ENCODE results near the gene C17orf100.
"Not testable (repeated sequence)": the region's sequence is repeated elsewhere in the genome, so short reads cannot be mapped to it uniquely, and the experiment has no call there.

C17orf100 gene

DNA sequence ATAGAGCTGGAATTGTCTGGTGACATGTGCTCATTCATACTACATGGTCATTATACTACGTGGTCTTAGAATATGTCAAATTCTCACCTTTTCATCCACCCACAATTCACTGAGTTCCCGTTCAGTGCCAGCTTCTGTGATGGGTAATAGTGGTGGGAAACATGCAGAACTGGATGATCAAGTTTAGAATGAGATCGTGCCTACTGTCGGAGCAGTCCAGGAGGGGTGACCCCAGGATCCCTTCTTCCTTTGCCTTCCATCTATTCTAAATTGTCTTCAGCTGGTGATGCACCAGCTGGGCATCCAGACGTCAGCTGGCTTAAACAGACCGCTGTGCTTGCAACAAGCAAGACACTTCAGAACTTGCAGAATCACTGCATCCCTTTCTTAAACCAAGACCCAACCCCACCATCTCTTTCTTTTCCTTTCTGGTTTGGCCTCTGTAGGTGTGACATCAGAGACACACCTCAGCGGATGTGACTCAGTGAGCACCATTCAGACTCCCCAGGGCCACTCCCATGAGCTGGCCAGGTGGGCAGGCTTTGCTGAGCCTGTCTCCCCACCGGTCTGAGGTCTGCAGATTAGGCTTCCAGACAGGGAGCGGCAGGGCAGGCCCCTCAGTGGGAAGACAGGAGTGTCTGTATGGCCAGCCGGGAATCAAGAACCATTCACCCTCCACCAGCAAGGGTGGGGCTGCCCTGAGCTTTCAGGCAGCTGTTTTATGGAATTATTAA is 18.1 kb downstream of the C17orf100 start:
- DNase-seq (ENCODE audit: low spot score), result no peak

DNA sequence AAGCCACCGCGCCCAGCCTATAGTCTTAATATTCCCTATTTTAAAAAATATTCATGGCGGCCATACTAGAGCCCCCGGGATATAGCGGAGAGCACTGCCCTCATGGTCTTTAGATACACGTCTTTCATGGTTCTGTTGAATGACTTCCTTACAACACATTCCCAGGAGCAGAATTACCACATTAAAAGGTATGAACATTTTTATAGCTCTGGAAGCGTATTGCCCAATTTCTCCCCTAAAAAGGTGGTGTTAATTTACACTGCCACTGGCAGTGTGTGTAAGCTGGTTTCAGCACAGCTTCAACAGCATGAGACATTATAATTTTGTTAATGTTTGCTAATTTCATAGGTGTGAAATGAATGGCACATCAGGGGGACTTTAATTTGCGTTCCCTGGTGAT is 19.0 kb downstream of the C17orf100 start:
- no peak for DNase-seq (ENCODE audit: low spot score)

DNA sequence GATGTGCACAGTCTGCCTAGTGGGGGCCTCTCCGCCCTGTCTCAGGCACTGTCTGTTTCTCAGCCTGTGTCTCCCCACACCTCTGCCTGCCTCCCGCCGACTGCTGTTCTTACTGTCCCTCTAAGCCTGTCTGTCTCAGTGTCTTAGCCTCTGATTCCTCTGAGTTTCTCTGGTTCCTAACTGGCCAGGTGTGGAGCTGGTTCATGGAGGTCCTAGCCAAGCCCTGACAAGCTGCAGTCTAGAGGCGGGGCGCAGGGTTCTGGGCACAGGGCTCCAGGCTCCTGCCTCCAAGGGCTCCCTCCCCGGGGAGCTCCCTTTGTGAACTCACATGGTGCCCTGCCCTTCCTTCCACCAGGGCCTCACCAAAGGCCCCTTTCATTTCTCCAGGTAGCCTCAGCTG is 19.4 kb downstream of the C17orf100 start:
- no peak for DNase-seq (ENCODE audit: low spot score)

DNA sequence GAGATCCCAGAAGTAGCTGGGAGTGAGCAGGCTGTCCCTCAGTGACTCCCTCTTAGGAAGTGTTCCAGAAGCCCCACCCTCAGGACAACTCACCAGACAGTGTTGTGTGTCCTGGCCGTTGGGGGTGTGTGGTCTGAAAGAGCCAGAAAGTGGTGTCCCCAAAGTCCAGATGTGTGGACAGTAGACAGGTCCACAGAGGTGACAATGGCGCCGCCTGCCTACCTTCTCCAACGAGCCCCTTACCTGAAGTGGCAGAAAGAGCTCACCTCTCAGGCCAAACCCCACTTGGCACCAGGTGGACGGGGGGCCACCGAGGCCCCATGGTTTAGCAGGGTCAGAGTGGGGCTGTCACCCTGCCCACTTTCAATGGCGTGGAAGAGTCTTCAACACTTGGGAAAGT is 19.9 kb downstream of the C17orf100 start:
- no peak for DNase-seq (ENCODE audit: low spot score)

DNA sequence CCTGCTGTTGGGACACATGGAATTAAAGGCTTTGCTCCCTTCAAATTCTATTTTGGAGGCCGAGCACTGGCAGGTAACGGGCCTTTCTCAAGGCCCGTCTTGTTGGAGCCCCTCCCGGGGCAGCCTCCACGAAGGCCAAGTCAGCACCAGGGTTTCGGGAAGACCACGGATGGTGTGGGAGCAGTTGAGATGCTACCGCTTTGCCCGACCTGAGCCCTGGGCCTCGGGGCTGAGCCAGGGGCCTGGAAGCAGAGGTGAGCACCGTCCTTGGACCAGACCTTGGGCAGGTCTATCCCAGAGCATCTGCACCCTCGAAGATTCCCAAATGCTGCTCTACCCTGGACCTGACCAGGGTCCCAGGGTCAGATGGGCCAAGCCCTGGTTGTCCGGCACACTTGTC is 23.0 kb downstream of the C17orf100 start:
- DNase-seq (ENCODE audit: low spot score), result no peak

DNA sequence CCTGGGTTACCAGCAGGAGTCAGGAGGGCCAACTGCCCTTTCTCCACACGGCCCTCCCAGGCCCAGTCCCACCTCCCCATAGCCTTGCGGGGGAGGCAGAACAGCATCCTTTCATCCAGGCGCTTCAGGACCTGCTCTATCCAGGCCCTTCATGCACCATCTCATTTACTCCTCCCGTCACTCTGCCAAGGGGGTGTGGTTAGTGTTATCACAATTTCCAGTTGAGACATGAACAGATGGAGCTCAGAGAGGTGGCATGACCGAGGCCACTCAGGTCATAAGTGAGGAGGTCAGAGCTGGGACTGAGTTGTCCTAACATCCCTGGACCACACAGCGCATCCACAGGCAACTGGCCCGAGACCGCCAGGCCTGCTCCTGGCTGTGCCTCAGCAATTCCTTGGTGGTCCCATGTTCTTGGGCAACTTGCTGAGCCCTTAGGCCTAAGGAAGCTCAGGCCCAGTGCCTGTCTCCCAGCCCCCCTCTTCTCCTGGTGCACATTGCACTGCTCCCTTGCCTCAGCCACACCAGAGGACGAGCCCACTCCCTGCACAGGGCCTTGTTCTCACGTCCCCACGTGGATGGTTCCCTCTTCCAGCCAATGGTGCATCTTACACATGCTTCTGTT is 23.8 kb downstream of the C17orf100 start:
- DNase-seq (ENCODE audit: low spot score), result no peak

DNA sequence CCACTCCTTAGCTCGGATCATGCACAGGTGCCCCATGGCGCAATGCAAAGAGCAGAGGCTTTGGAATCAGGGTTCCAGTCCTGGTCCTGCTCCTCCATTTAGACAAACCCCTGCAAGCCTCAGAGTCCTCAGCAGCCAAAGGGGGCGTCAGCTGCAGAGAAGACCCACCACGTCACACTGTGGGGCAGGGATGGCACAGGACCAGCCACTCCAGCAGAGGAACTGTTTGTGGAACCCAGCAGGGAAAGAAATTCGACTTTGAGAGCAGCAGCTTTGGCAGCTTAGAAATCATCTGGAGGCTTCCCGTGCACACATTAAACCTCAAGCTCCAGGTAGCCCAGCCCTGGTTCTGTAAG is 25.2 kb downstream of the C17orf100 start:
- DNase-seq (ENCODE audit: low spot score), result no peak

DNA sequence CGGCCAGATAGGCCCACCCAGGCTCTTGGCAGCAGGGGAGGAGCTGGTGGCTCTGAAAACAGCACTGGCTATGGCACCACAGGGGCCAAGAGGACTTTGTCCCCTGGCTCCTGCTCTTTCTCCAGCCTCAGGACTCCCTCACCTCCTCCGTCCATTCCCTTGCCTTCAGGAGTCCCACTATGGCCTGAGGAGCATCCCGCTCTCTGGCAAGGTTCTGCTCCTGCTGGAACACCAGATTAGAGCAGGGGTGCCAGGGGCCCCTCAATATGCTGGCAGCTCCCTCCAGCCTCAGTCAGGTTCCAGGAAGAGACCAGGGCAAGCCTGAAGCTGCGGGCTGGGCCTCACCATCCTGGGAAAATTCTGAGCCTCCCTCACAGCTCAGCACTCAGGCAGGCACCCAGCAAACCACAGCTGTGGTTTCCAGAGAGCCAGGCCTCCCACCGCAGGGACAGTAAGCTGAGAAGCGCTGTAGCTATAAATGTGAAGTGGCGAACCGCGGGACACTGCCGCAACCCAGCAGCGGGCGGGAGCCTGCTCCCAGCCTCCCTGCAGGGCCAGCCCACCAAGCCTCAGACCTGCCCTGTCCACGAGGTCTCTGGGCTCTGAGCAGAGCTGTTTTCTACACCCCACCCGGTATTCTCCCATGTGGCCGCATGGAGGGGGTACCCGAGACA is 25.7 kb downstream of the C17orf100 start:
- DNase-seq (ENCODE audit: low spot score), result no peak

DNA sequence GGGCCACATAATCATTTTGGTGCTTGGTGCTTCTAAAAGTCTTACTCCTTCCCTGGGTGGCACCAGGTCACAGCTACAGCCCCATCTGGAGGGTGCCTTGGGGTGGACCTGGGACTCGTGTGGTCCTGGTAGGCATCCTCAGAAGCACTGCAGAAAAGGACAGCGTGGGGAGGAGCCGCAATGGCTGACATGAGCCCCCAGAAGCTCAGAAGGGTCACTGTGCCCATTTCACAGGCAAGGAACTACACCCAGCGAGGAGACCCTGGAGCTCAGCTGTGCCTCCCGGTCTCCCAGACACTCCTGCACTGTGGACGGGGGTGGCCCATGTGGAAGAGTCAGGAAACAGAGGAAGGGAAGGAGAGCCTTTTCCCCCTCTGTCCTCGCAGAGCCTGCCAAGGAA is 26.4 kb downstream of the C17orf100 start:
- no peak for DNase-seq (ENCODE audit: low spot score)

DNA sequence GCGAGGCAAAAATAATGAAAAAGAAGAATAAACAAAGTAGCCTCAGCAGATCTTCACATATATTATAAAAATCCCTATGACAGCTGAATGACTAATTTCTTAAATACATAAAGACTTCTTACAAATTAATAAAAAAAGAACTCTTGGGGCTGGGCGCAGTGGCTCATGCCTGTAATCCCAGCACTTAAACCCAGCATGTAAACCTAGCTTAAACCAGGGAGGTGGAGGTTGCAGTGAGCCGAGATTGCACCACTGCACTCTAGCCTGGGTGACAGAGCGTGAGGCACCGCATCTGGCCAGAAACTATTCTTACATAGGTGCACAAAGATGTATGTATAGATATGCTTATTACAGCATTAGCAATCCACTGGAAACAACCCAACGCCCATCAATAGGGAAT is 27.7 kb downstream of the C17orf100 start:
- DNase-seq (ENCODE audit: low spot score), result no peak

DNA sequence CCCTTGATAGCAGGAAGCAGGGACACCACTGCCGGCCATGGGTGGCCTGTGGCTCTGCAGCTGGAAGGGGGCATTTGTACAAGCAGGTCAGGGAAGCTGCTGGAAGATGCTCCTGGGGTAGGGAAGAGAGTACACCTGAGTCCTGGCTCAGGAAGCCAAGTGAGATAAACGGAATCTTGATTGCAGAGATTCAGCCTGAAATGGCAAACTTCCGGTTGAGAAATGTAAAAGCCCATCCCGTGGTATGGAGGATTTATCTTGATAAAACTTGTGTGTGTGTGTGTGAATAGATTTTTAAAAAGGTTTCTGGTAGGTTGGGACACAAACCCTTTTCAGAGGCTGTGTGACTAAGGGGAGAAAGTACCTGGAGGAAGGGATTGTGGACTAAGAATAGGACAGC is 29.6 kb downstream of the C17orf100 start:
- DNase-seq (ENCODE audit: low spot score), result no peak

DNA sequence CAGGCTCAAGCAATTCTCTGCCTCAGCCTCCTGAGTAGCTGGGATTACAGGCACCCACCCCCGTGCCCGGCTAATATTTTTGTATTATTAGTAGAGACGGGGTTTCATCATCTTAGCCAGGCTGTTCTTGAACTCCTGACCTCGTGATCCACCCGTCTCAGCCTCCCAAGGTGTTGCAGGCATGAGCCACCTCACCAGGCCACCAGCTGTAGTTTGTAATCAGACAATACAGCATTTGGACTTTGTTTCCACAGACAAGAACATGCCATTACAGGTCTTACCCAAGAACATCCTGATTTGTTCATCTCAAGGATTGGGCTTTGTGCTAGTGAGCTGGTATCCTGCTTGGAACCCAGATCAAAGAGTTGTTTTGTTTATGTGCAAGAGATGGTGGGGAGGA is 30.1 kb downstream of the C17orf100 start:
- no peak for DNase-seq (ENCODE audit: low spot score)

DNA sequence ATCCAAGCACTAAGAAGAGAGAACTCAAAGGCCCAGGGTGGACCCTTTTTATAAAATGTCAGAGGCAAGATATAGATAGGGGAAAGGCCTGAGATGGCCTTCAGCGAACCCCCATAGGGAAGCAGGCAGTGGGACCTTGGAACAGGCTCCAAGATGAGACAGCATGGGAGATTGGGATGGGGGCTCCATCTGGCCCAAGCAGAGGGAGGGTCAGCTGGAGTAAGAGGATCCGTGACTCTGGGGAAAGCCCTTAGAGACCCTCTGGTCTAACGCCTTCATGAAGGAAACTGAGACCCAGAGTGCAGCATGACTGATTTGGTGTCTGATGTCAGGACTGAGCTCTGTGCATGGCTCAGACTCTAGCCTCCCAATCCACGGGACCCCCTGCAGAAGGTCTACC is 30.8 kb downstream of the C17orf100 start:
- DNase-seq (ENCODE audit: low spot score), result no peak

DNA sequence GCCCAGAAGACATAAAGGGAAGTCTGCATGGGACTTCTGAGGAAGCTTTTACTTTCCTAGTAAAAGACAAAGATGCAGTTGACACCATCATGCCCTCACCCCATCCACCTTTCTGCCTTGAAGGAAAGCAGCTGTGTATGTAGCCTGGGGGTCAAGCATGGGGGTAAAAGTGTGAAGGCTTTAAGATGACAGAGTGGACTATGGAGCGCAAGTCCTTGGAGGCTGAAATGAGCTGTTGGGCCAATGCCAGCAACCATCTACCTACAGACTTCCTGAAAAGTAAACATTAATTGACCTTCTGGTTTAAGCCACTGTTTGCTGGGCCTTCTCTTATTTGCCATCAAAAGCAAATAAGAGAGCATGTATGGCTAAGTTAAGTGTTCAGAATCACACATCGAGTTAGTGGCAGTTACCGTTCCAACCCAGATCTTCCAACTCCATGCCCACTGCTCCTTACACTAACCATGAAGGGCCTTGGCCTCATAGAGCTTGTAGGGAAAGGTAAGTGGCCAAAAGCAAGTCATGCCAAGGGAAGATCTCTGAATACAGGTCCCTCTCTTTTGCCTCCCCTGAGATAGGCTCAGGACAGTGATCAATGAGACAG is 31.6 kb downstream of the C17orf100 start:
- no peak for DNase-seq (ENCODE audit: low spot score)

DNA sequence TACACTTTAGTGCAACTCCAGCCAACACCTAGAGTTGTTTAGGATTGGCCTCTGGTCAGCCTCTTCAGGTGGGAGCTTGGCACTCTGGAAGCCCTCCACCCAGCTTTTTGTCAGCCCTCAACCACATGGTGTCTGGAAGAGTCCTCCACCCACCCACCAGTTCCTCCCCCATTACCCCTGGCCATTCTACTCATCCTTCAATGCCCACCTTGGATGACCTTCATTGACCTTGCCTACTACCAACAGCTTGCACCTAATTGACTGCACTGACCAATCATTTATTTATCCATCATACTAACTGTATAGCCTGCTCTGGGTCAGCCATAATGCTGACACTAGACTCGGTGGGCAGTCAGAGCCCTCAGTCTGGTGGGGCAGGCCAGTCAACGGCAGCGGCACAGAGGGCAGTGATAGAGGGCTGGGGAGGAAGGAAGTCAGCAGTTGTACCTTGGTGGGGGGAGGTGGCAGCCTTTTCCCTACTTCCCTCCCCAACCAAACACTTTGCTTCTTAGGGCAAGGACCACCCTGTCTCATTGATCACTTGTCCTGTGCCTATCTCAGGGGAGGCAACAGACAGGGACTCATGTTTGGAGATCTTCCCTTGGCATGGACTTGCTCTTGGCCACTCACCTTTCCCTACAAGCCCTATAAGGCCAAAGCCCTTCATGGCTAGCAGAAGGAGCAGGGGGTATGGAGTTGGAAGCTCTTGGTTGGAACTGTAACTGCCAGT is 32.3 kb downstream of the C17orf100 start:
- no peak for DNase-seq (ENCODE audit: low spot score)

DNA sequence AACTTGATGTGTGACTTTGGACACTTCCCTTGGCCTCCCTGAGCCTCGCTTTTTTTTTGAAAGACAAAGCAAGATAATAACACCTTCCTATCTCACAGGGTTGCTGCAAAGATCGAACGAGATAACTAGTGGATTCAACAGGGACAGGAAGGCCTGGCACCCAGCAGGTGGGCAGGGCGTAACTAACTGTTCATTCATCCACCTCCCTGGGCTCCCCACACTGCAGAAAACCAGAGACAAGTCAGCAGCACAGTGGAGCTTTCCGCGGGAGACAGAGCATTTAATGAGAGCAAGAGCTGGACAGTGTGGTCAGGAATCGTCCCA is 32.9 kb downstream of the C17orf100 start:
- DNase-seq (ENCODE audit: low spot score), result no peak

DNA sequence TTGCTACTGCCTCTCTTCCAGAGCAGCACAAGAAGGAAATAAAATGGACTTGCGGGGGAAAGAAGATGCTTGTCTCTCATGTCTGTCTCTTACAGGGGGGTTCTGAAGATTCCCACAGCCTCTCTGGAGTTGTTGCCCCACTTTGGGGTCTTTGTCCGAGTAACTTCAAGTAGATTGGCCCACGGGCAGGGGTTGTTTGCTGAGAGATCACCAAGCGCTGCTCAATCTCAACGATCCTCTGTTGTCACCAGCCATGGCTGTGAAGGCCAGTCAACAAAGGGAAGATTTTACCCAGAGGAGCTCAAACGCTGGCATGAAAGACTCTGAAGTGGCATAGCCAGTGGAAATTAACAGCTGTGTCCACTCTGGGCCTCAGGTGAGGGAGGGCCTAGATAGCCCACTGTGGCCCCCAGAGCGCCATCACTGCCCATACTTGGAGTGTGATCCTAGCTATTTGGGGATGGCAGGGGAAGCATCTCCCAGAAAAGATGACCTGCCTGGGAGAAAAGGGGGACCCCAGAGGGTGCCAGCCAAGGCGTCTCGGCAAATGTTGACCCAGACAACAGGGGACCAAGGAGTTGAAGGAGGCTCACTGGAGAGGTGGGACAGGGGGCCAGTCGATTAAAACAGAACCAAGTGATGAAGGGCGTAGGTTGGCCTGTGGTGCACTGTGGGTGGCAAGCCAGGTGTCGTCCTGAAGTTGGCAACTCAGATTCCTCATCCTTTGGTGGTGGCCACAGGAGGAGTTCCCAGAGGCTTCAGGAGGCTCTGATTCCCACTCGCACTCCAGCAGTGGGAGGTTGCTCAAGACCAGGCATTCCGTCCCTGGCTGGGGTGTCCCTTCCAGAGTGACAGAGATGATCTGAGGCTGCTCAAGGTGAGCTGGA is 33.6 kb downstream of the C17orf100 start:
- no peak for DNase-seq (ENCODE audit: low spot score)

DNA sequence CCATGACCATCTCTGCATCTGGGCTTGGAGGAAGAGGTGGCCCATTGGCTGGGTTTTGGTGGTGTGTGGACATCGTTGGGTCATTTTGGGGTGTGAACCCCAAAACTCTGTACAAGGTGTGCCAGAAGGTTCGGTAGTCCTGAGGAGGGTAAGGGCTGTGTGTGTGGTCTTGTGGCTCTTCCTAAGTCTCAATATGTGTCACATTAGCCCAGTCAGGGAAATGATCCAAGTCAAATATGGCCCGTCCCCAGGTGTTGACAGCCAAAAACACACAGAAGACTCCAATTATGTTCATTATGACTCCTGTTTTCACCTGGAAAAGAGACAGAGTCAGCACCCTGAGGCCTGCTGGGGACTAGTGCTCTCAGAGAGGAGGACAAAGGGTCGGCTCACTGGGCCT is 34.5 kb downstream of the C17orf100 start:
- DNase-seq (ENCODE audit: low spot score), result no peak

DNA sequence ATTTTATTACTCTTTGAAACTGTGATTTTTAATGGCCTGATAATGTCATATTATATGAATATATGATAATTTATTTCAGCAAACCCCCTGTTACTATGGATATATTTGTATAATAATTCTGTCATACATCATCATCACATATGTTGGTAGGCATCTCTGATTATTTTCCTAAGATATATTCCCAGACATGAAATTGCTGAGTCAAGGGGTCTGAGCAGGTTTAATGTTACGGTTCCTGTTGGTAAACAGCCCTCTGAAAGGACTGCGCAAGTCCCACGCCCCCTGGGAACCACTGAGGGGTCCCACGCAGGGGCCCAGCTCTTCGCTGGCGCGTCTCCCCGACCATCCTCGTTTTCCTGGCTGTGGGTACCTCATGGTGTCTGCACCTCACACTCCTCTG is 37.4 kb downstream of the C17orf100 start:
- no peak for DNase-seq (ENCODE audit: low spot score)

DNA sequence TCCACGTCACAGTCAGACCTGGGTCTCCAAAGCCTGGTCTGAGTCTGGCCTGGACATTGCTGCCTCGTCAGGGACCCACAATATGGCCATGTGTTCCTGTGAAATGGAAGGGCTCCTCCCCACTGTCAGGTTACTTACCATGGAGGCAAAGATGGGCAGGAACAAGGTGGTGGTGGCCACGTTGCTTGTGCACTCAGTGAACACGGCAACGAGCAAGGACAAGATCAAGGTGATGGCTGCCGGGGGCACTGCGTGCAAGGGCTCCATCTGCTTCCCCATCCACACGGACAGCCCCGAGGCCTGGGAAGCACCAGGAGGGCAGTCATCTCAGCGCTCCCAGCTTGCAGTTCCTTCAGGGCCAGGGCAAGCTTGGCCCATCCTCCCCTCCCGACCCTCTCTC is 39.1 kb downstream of the C17orf100 start:
- no peak for DNase-seq (ENCODE audit: low spot score)

DNA sequence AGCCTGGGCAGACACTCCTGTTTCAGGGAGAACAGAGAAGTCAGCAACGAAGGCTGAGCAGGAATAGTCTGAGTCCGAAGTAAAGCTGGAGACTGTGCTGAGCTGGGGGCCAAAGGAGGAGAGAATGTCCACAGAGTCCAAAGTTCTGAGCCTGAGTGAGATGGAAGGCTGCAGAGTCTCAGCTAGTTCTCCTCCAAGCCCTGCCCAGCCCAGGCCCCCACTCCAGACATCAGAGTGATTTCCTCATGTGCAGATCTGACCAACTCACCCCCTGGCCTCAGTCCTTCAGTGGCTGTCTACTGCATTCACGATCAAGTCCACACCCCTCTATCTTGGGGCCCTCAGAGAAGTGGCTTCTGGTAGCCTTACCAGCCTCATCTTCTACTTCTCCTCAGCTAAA is 40.0 kb downstream of the C17orf100 start:
- DNase-seq (ENCODE audit: low spot score), result no peak

DNA sequence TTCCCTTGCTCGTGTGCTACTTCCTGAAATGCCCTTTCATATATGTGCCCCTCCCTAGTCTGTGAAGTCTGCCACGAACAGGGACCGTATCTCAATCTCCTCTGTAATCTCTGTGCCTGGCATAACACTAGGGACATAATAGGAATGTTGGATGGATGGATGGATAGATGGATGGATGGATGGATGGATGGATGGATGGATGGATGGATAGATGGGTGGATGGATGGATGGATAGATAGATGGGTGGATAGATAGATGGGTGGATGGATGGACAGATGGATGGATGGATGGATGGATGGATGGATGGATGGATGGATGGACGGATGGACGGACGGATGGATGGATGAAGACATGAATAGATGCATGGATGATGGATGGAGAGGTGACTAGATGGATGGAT is 40.4 kb downstream of the C17orf100 start:
- not testable (repeated sequence) for DNase-seq (ENCODE audit: low spot score)

Data from kidney capillary endothelial cell (primary cell).